ENCODE results near the gene PABPC1L.

PABPC1L gene

DNA sequence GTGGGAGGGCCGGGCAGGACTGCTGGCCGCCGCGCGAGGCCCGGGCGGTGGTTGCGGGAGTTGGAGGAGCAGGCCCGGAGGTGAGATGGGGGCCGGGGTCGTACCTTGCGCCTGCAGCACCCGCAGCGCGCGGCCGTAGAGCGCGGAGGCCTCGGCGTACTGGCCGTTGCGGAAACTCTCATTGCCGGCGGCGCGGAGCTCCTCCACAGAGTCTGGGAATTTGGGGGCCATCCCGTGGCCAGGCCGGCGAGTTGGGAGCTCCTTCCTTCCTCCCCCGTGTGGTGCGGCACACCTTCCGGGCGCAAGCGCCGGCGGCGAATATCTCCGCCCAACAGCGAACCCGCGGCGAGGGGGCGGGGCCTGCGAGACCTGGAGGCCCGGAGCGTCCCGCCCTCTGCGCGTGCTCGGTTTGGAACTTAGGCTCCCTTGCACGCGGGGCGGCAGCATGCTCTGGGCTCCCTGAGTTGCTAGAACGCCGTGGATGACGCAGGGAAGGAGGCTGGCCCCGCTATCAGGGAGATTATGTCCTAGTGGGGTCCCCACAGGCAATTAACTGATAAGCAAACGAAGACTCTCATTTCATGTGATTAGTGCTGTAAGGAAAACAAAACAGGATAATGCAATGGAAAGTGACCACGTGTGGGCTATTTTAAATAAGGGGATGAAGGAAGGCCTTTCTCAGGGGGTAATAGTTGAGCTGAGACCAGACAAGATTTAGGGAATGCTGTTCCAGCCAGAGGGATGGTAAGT, 50.4 kb downstream of the PABPC1L start, which contains the start of gene TOMM34 (continued):
- TF ChIP-seq, protein P1, sequence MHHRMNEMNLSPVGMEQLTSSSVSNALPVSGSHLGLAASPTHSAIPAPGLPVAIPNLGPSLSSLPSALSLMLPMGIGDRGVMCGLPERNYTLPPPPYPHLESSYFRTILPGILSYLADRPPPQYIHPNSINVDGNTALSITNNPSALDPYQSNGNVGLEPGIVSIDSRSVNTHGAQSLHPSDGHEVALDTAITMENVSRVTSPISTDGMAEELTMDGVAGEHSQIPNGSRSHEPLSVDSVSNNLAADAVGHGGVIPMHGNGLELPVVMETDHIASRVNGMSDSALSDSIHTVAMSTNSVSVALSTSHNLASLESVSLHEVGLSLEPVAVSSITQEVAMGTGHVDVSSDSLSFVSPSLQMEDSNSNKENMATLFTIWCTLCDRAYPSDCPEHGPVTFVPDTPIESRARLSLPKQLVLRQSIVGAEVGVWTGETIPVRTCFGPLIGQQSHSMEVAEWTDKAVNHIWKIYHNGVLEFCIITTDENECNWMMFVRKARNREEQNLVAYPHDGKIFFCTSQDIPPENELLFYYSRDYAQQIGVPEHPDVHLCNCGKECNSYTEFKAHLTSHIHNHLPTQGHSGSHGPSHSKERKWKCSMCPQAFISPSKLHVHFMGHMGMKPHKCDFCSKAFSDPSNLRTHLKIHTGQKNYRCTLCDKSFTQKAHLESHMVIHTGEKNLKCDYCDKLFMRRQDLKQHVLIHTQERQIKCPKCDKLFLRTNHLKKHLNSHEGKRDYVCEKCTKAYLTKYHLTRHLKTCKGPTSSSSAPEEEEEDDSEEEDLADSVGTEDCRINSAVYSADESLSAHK (tag by site-specific recombination; IDR thresholded peaks at IDR 0.05) = no peak; the same call in 1 of the 2 replicates
- TF ChIP-seq ZNF335 (tag by site-specific recombination; conservative IDR thresholded peaks at IDR 0.05) (peak; percentile 90), GFI1B (tag by site-specific recombination; IDR thresholded peaks at IDR 0.05) (no peak), ZNF830 (tag by site-specific recombination; IDR thresholded peaks at IDR 0.05; ENCODE audit: low read depth) (no peak), ZNF266 (tag by site-specific recombination; IDR thresholded peaks at IDR 0.05; ENCODE audit: low read depth) (no peak), ZNF248 (tag by site-specific recombination; IDR thresholded peaks at IDR 0.05) (no peak), ZBTB48 (tag by site-specific recombination; IDR thresholded peaks at IDR 0.05) (peak; percentile 94), SP7 (tag by site-specific recombination; IDR thresholded peaks at IDR 0.05) (peak; percentile 90; the same call in 1 of the 2 replicates), GLIS2 (tag by site-specific recombination; IDR thresholded peaks at IDR 0.05) (peak; percentile 80), ZSCAN23 (tag by site-specific recombination; IDR thresholded peaks at IDR 0.05) (0 out of 2 replicates have a peak, but pooled peaks have one; percentile 47), SCRT1 (tag by site-specific recombination; IDR thresholded peaks at IDR 0.05; ENCODE audit: borderline replicate concordance) (no peak), ZNF354C (tag by site-specific recombination; IDR thresholded peaks at IDR 0.05; ENCODE audit: borderline replicate concordance, low read depth) (no peak), ZNF623 (tag by site-specific recombination; IDR thresholded peaks at IDR 0.05) (no peak), ZNF621 (tag by site-specific recombination; IDR thresholded peaks at IDR 0.05) (no peak), ZNF169 (tag by site-specific recombination; IDR thresholded peaks at IDR 0.05) (no peak), ZNF133 (tag by site-specific recombination; IDR thresholded peaks at IDR 0.05) (no peak), ZFP41 (tag by site-specific recombination; IDR thresholded peaks at IDR 0.05; ENCODE audit: borderline replicate concordance) (no peak), SCRT2 (tag by site-specific recombination; IDR thresholded peaks at IDR 0.05) (no peak), ZNF174 (tag by site-specific recombination; IDR thresholded peaks at IDR 0.05) (no peak), ZNF274 (IDR thresholded peaks at IDR 0.05; ENCODE audit: low read length) (no peak), ZNF274 (tag by site-specific recombination; IDR thresholded peaks at IDR 0.05; ENCODE audit: borderline replicate concordance) (no peak), ZSCAN30 (tag by site-specific recombination; IDR thresholded peaks at IDR 0.05) (no peak), KLF1 (tag by site-specific recombination; IDR thresholded peaks at IDR 0.05) (peak; percentile 37; the same call in 1 of the 2 replicates)
- TF ChIP-seq, protein P2, sequence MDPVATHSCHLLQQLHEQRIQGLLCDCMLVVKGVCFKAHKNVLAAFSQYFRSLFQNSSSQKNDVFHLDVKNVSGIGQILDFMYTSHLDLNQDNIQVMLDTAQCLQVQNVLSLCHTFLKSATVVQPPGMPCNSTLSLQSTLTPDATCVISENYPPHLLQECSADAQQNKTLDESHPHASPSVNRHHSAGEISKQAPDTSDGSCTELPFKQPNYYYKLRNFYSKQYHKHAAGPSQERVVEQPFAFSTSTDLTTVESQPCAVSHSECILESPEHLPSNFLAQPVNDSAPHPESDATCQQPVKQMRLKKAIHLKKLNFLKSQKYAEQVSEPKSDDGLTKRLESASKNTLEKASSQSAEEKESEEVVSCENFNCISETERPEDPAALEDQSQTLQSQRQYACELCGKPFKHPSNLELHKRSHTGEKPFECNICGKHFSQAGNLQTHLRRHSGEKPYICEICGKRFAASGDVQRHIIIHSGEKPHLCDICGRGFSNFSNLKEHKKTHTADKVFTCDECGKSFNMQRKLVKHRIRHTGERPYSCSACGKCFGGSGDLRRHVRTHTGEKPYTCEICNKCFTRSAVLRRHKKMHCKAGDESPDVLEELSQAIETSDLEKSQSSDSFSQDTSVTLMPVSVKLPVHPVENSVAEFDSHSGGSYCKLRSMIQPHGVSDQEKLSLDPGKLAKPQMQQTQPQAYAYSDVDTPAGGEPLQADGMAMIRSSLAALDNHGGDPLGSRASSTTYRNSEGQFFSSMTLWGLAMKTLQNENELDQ (tag by site-specific recombination; IDR thresholded peaks at IDR 0.05; ENCODE audit: low read depth) = no peak
- TF ChIP-seq, protein P3, sequence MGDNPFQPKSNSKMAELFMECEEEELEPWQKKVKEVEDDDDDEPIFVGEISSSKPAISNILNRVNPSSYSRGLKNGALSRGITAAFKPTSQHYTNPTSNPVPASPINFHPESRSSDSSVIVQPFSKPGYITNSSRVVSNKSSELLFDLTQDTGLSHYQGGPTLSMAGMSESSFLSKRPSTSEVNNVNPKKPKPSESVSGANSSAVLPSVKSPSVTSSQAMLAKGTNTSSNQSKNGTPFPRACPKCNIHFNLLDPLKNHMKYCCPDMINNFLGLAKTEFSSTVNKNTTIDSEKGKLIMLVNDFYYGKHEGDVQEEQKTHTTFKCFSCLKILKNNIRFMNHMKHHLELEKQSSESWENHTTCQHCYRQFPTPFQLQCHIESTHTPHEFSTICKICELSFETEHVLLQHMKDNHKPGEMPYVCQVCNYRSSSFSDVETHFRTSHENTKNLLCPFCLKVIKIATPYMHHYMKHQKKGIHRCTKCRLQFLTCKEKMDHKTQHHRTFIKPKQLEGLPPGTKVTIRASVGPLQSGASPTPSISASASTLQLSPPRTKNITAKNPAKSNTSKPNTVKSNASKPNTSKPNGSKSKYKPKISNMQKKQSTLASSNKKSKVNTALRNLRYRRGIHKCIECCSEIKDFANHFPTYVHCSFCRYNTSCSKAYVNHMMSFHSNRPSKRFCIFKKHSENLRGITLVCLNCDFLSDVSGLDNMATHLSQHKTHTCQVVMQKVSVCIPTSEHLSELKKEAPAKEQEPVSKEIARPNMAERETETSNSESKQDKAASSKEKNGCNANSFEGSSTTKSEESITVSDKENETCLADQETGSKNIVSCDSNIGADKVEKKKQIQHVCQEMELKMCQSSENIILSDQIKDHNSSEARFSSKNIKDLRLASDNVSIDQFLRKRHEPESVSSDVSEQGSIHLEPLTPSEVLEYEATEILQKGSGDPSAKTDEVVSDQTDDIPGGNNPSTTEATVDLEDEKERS (tag by site-specific recombination; IDR thresholded peaks at IDR 0.05) = no peak
- TF ChIP-seq, protein P4, sequence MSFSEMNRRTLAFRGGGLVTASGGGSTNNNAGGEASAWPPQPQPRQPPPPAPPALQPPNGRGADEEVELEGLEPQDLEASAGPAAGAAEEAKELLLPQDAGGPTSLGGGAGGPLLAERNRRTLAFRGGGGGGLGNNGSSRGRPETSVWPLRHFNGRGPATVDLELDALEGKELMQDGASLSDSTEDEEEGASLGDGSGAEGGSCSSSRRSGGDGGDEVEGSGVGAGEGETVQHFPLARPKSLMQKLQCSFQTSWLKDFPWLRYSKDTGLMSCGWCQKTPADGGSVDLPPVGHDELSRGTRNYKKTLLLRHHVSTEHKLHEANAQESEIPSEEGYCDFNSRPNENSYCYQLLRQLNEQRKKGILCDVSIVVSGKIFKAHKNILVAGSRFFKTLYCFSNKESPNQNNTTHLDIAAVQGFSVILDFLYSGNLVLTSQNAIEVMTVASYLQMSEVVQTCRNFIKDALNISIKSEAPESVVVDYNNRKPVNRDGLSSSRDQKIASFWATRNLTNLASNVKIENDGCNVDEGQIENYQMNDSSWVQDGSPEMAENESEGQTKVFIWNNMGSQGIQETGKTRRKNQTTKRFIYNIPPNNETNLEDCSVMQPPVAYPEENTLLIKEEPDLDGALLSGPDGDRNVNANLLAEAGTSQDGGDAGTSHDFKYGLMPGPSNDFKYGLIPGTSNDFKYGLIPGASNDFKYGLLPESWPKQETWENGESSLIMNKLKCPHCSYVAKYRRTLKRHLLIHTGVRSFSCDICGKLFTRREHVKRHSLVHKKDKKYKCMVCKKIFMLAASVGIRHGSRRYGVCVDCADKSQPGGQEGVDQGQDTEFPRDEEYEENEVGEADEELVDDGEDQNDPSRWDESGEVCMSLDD (tag by site-specific recombination; IDR thresholded peaks at IDR 0.05) = peak; percentile 72; the same call in 1 of the 2 replicates
- TF ChIP-seq, protein P5, sequence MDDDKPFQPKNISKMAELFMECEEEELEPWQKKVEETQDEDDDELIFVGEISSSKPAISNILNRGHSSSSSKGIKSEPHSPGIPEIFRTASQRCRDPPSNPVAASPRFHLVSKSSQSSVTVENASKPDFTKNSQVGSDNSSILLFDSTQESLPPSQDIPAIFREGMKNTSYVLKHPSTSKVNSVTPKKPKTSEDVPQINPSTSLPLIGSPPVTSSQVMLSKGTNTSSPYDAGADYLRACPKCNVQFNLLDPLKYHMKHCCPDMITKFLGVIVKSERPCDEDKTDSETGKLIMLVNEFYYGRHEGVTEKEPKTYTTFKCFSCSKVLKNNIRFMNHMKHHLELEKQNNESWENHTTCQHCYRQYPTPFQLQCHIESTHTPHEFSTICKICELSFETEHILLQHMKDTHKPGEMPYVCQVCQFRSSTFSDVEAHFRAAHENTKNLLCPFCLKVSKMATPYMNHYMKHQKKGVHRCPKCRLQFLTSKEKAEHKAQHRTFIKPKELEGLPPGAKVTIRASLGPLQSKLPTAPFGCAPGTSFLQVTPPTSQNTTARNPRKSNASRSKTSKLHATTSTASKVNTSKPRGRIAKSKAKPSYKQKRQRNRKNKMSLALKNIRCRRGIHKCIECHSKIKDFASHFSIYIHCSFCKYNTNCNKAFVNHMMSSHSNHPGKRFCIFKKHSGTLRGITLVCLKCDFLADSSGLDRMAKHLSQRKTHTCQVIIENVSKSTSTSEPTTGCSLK (tag by site-specific recombination; IDR thresholded peaks at IDR 0.05) = no peak
